ENCODE results near the gene VDR.

Gene VDR

GRCh38 chr12:47903151-47903611 lies 1.6 kb downstream of the VDR start:
- TF ChIP-seq, protein P1, sequence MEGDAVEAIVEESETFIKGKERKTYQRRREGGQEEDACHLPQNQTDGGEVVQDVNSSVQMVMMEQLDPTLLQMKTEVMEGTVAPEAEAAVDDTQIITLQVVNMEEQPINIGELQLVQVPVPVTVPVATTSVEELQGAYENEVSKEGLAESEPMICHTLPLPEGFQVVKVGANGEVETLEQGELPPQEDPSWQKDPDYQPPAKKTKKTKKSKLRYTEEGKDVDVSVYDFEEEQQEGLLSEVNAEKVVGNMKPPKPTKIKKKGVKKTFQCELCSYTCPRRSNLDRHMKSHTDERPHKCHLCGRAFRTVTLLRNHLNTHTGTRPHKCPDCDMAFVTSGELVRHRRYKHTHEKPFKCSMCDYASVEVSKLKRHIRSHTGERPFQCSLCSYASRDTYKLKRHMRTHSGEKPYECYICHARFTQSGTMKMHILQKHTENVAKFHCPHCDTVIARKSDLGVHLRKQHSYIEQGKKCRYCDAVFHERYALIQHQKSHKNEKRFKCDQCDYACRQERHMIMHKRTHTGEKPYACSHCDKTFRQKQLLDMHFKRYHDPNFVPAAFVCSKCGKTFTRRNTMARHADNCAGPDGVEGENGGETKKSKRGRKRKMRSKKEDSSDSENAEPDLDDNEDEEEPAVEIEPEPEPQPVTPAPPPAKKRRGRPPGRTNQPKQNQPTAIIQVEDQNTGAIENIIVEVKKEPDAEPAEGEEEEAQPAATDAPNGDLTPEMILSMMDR (IDR thresholded peaks at IDR 0.05; ENCODE audit: borderline replicate concordance, extremely low read depth, low read length, poor library complexity, severe bottlenecking): no peak
- no peak for TF ChIP-seq EZH2 (IDR thresholded peaks at IDR 0.05; ENCODE audit: borderline replicate concordance, low read depth, low read length, severe bottlenecking)
- no peak overlapping the region for H3K27ac ChIP-seq (ENCODE audit: low read length)
- H3K79me2 ChIP-seq (ENCODE audit: insufficient read depth, low read length): no peaks in the 10 kb centered on the region
- peaks cover 2% of the 10 kb centered on the region; the same call in 1 of the 2 replicates for H4K20me1 ChIP-seq (ENCODE audit: insufficient read depth, low read length)
- no peak overlapping the region for H3K9ac ChIP-seq (ENCODE audit: low read depth, low read length)
- H3K9me3 ChIP-seq (ENCODE audit: insufficient read depth, low read length, severe bottlenecking): no peaks in the 10 kb centered on the region
- H3K4me2 ChIP-seq (ENCODE audit: insufficient read depth, low read length): no peak overlapping the region
- peaks cover 26% of the 10 kb centered on the region for H3K27me3 ChIP-seq (ENCODE audit: insufficient read depth, low read length, poor library complexity)
- no peak overlapping the region for H2AFZ ChIP-seq (ENCODE audit: low read depth, low read length)
- no peak overlapping the region for H3K4me3 ChIP-seq (ENCODE audit: low read depth in 1 of 2, low read length in 2 of 2)
- no peaks in the 10 kb centered on the region for H3K4me1 ChIP-seq (ENCODE audit: insufficient read depth, low read length)
- no peak for DNase-seq
- ATAC-seq (ENCODE audit: insufficient read depth, low read depth): no peak
- H3K36me3 ChIP-seq (ENCODE audit: insufficient read depth, low read length): no peaks in the 10 kb centered on the region

- H3K36me3 ChIP-seq (ENCODE audit: insufficient read depth, low read length): no peaks in the 10 kb centered on the region
- no peak overlapping the region for H3K9ac ChIP-seq (ENCODE audit: low read depth, low read length)
- no peak for DNase-seq
- no peaks in the 10 kb centered on the region for H4K20me1 ChIP-seq (ENCODE audit: insufficient read depth, low read length)
- H3K27ac ChIP-seq (ENCODE audit: low read length): no peak overlapping the region
- H3K27me3 ChIP-seq (ENCODE audit: insufficient read depth, low read length, poor library complexity): peaks cover 26% of the 10 kb centered on the region
- H3K4me1 ChIP-seq (ENCODE audit: insufficient read depth, low read length): no peaks in the 10 kb centered on the region
- H2AFZ ChIP-seq (ENCODE audit: low read depth, low read length): no peak overlapping the region
- no peaks in the 10 kb centered on the region for H3K9me3 ChIP-seq (ENCODE audit: insufficient read depth, low read length, severe bottlenecking)
- H3K4me2 ChIP-seq (ENCODE audit: insufficient read depth, low read length): no peak overlapping the region
- TF ChIP-seq, protein P1 (IDR thresholded peaks at IDR 0.05; ENCODE audit: borderline replicate concordance, extremely low read depth, low read length, poor library complexity, severe bottlenecking): no peak
- TF ChIP-seq EZH2 (IDR thresholded peaks at IDR 0.05; ENCODE audit: borderline replicate concordance, low read depth, low read length, severe bottlenecking): no peak
- no peak overlapping the region for H3K4me3 ChIP-seq (ENCODE audit: low read depth in 1 of 2, low read length in 2 of 2)
- H3K79me2 ChIP-seq (ENCODE audit: insufficient read depth, low read length): no peaks in the 10 kb centered on the region
- no peak for ATAC-seq (ENCODE audit: insufficient read depth, low read depth)
Observed at GRCh38 chr12:47902131-47902639, 2.6 kb downstream of the VDR start.

GRCh38 chr12:47901718-47902093 lies 3.1 kb downstream of the VDR start:
- DNase-seq (no peak), ATAC-seq (ENCODE audit: insufficient read depth, low read depth) (no peak)
- Histone ChIP-seq H3K79me2 (ENCODE audit: insufficient read depth, low read length) (no peaks in the 10 kb centered on the region), H4K20me1 (ENCODE audit: insufficient read depth, low read length) (no peaks in the 10 kb centered on the region), H3K27ac (ENCODE audit: low read length) (no peak overlapping the region), H3K9ac (ENCODE audit: low read depth, low read length) (no peak overlapping the region), H3K4me1 (ENCODE audit: insufficient read depth, low read length) (no peaks in the 10 kb centered on the region), H3K4me3 (ENCODE audit: low read depth in 1 of 2, low read length in 2 of 2) (no peak overlapping the region), H2AFZ (ENCODE audit: low read depth, low read length) (no peak overlapping the region), H3K27me3 (ENCODE audit: insufficient read depth, low read length, poor library complexity) (peaks cover 26% of the 10 kb centered on the region), H3K9me3 (ENCODE audit: insufficient read depth, low read length, severe bottlenecking) (no peaks in the 10 kb centered on the region), H3K36me3 (ENCODE audit: insufficient read depth, low read length) (no peaks in the 10 kb centered on the region), H3K4me2 (ENCODE audit: insufficient read depth, low read length) (no peak overlapping the region)
- TF ChIP-seq, protein P1 (IDR thresholded peaks at IDR 0.05; ENCODE audit: borderline replicate concordance, extremely low read depth, low read length, poor library complexity, severe bottlenecking): no peak
- TF ChIP-seq EZH2 (IDR thresholded peaks at IDR 0.05; ENCODE audit: borderline replicate concordance, low read depth, low read length, severe bottlenecking): no peak

Measured in DND-41 (cell line).